ENCODE measurements around the gene FOXO3.

Gene FOXO3

GRCh38 chr6:108592371-108593337 lies 31.9 kb downstream of the FOXO3 start:
- Histone ChIP-seq H3K9ac (ENCODE audit: low read length) (peak overlapping the region; percentile 52), H3K23ac (ENCODE audit: low read length in 2 of 2) (no peak overlapping the region), H2AK5ac (ENCODE audit: low read length, severe bottlenecking) (no peak overlapping the region), H3K4me1 (ENCODE audit: control insufficient read depth, insufficient read depth, low read depth, low read length) (peaks cover 15% of the 10 kb centered on the region), H3K27ac (ENCODE audit: low read length, poor library complexity, severe bottlenecking) (peak overlapping the region; percentile 3), H3K4ac (ENCODE audit: low read depth in 1 of 2, low read length in 2 of 2) (no peak overlapping the region), H3K27me3 (ENCODE audit: control insufficient read depth in 1 of 2, insufficient read depth in 1 of 2, low read length in 2 of 2) (no peaks in the 10 kb centered on the region), H3K4me2 (ENCODE audit: low read length, poor library complexity, severe bottlenecking) (no peak overlapping the region), H2AFZ (ENCODE audit: low read depth, low read length) (no peak overlapping the region), H4K8ac (ENCODE audit: low read length) (no peak overlapping the region), H3K9me3 (ENCODE audit: control insufficient read depth, low read length) (no peaks in the 10 kb centered on the region), H2BK15ac (ENCODE audit: low read depth, poor library complexity, severe bottlenecking) (no peak overlapping the region), H3K14ac (ENCODE audit: low read length in 2 of 2) (no peak overlapping the region), H2BK12ac (ENCODE audit: low read length in 2 of 2) (peak overlapping the region in 1 of 2 experiments; percentile 38), H4K91ac (ENCODE audit: low read length) (no peak overlapping the region), H2BK5ac (ENCODE audit: low read depth, low read length, poor library complexity, severe bottlenecking) (no peak overlapping the region), H3K79me1 (replicated peaks; ENCODE audit: low read length, poor library complexity, severe bottlenecking) (no peaks in the 10 kb centered on the region), H2BK120ac (ENCODE audit: low read depth, low read length) (no peak overlapping the region), H3K4me3 (ENCODE audit: insufficient read depth in 1 of 2, low read depth in 1 of 2, low read length in 2 of 2) (peak overlapping the region in 1 of 2 experiments; percentile 35), H3K18ac (ENCODE audit: low read depth in 1 of 2, low read length in 2 of 2) (no peak overlapping the region), H3K36me3 (ENCODE audit: control insufficient read depth in 1 of 2, insufficient read depth in 2 of 2, low read depth in 1 of 2, low read length in 2 of 2) (no peaks in the 10 kb centered on the region)
- peak; percentile 68 for DNase-seq
- WGBS = 75% methylated on average over 9 of the region's 10 CpGs

DNA sequence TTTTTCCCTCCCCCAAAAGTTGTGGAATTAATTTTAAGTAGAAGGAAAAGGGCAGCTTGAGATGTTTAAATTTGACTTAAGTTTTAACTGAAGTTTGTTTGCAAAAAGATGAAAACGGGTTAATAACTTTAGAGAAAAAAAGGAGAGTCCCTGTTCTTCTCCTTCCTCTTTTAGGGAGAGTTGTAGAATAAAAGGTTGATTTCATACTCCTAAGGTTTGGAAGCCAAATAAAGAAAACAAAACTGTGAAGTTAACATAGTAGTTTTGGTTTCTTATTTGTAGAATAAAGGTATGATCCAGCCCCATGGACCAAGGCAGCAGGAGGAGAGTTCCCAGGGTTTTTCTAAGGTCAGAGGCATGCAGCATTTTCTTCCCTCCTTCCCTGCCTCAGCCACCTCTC lies 33.4 kb downstream of the FOXO3 start:
- no peaks in the 10 kb centered on the region for H3K36me3 ChIP-seq (ENCODE audit: control insufficient read depth in 1 of 2, insufficient read depth in 2 of 2, low read depth in 1 of 2, low read length in 2 of 2)
- no peak overlapping the region for H2BK12ac ChIP-seq (ENCODE audit: low read length in 2 of 2)
- H3K9ac ChIP-seq (ENCODE audit: low read length) = no peak overlapping the region
- no peak for DNase-seq
- H3K79me1 ChIP-seq (replicated peaks; ENCODE audit: low read length, poor library complexity, severe bottlenecking) = no peaks in the 10 kb centered on the region
- H3K18ac ChIP-seq (ENCODE audit: low read depth in 1 of 2, low read length in 2 of 2) = no peak overlapping the region
- WGBS = 100% methylated on average over 1 of the region's 1 CpG
- H3K4me1 ChIP-seq (ENCODE audit: control insufficient read depth, insufficient read depth, low read depth, low read length) = peaks cover 19% of the 10 kb centered on the region
- no peak overlapping the region for H3K14ac ChIP-seq (ENCODE audit: low read length in 2 of 2)
- H2BK5ac ChIP-seq (ENCODE audit: low read depth, low read length, poor library complexity, severe bottlenecking) = no peak overlapping the region
- H4K91ac ChIP-seq (ENCODE audit: low read length) = no peak overlapping the region
- H4K8ac ChIP-seq (ENCODE audit: low read length) = no peak overlapping the region
- H3K4me2 ChIP-seq (ENCODE audit: low read length, poor library complexity, severe bottlenecking) = no peak overlapping the region
- H2AFZ ChIP-seq (ENCODE audit: low read depth, low read length) = no peak overlapping the region
- H3K9me3 ChIP-seq (ENCODE audit: control insufficient read depth, low read length) = no peaks in the 10 kb centered on the region
- H2BK15ac ChIP-seq (ENCODE audit: low read depth, poor library complexity, severe bottlenecking) = peak overlapping the region; percentile 18
- no peak overlapping the region for H3K4me3 ChIP-seq (ENCODE audit: insufficient read depth in 1 of 2, low read depth in 1 of 2, low read length in 2 of 2)
- H3K4ac ChIP-seq (ENCODE audit: low read depth in 1 of 2, low read length in 2 of 2) = no peak overlapping the region
- no peaks in the 10 kb centered on the region for H3K27me3 ChIP-seq (ENCODE audit: control insufficient read depth in 1 of 2, insufficient read depth in 1 of 2, low read length in 2 of 2)
- peak overlapping the region; percentile 44 for H2AK5ac ChIP-seq (ENCODE audit: low read length, severe bottlenecking)
- no peak overlapping the region for H3K23ac ChIP-seq (ENCODE audit: low read length in 2 of 2)
- H3K27ac ChIP-seq (ENCODE audit: low read length, poor library complexity, severe bottlenecking) = no peak overlapping the region
- H2BK120ac ChIP-seq (ENCODE audit: low read depth, low read length) = no peak overlapping the region

GRCh38 chr6:108594640-108595039 lies 33.9 kb downstream of the FOXO3 start:
- Histone ChIP-seq H4K91ac (ENCODE audit: low read length) (no peak overlapping the region), H3K23ac (ENCODE audit: low read length in 2 of 2) (no peak overlapping the region), H3K27me3 (ENCODE audit: control insufficient read depth in 1 of 2, insufficient read depth in 1 of 2, low read length in 2 of 2) (no peaks in the 10 kb centered on the region), H3K79me1 (replicated peaks; ENCODE audit: low read length, poor library complexity, severe bottlenecking) (no peaks in the 10 kb centered on the region), H3K4me3 (ENCODE audit: insufficient read depth in 1 of 2, low read depth in 1 of 2, low read length in 2 of 2) (no peak overlapping the region), H4K8ac (ENCODE audit: low read length) (no peak overlapping the region), H2BK12ac (ENCODE audit: low read length in 2 of 2) (peak overlapping the region in 1 of 2 experiments; percentile 59), H3K4ac (ENCODE audit: low read depth in 1 of 2, low read length in 2 of 2) (peak overlapping the region in 1 of 2 experiments; percentile 46), H2AK5ac (ENCODE audit: low read length, severe bottlenecking) (peak overlapping the region; percentile 44), H3K4me2 (ENCODE audit: low read length, poor library complexity, severe bottlenecking) (no peak overlapping the region), H3K36me3 (ENCODE audit: control insufficient read depth in 1 of 2, insufficient read depth in 2 of 2, low read depth in 1 of 2, low read length in 2 of 2) (no peaks in the 10 kb centered on the region), H3K4me1 (ENCODE audit: control insufficient read depth, insufficient read depth, low read depth, low read length) (peaks cover 15% of the 10 kb centered on the region), H3K9ac (ENCODE audit: low read length) (no peak overlapping the region), H3K27ac (ENCODE audit: low read length, poor library complexity, severe bottlenecking) (no peak overlapping the region), H3K9me3 (ENCODE audit: control insufficient read depth, low read length) (no peaks in the 10 kb centered on the region), H2BK120ac (ENCODE audit: low read depth, low read length) (no peak overlapping the region), H2BK5ac (ENCODE audit: low read depth, low read length, poor library complexity, severe bottlenecking) (no peak overlapping the region), H2BK15ac (ENCODE audit: low read depth, poor library complexity, severe bottlenecking) (no peak overlapping the region), H3K14ac (ENCODE audit: low read length in 2 of 2) (peak overlapping the region in 1 of 2 experiments; percentile 92), H3K18ac (ENCODE audit: low read depth in 1 of 2, low read length in 2 of 2) (no peak overlapping the region), H2AFZ (ENCODE audit: low read depth, low read length) (no peak overlapping the region)
- no peak for DNase-seq
- WGBS = 97% methylated on average over 2 of the region's 4 CpGs

DNA sequence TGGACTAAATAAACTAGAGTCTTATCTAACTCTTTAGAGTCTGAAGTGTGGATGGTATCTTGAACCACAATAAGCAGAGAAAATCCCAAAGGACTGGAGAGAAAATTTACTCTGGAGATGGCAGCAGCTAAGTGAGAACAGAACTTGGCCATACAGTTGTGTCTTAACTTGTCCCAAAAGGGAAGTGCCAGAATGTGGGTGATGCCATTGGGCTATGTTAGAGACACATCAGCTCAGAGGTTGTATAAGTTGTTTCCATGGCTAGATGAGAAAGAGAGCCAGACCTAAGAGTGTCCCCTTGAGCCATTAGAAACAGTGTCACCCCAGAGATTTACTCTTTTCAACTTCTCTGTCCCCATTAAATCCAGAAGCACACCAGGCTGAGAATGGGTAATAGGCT lies 36.2 kb downstream of the FOXO3 start:
- H2BK120ac ChIP-seq (ENCODE audit: low read depth, low read length) = no peak overlapping the region
- H3K9me3 ChIP-seq (ENCODE audit: control insufficient read depth, low read length) = no peaks in the 10 kb centered on the region
- H2BK15ac ChIP-seq (ENCODE audit: low read depth, poor library complexity, severe bottlenecking) = no peak overlapping the region
- H3K4me1 ChIP-seq (ENCODE audit: control insufficient read depth, insufficient read depth, low read depth, low read length) = peaks cover 11% of the 10 kb centered on the region
- no peaks in the 10 kb centered on the region for H3K36me3 ChIP-seq (ENCODE audit: control insufficient read depth in 1 of 2, insufficient read depth in 2 of 2, low read depth in 1 of 2, low read length in 2 of 2)
- no peak overlapping the region for H2BK5ac ChIP-seq (ENCODE audit: low read depth, low read length, poor library complexity, severe bottlenecking)
- no peak overlapping the region for H3K14ac ChIP-seq (ENCODE audit: low read length in 2 of 2)
- no peak overlapping the region for H2AFZ ChIP-seq (ENCODE audit: low read depth, low read length)
- H3K18ac ChIP-seq (ENCODE audit: low read depth in 1 of 2, low read length in 2 of 2) = no peak overlapping the region
- no peak overlapping the region for H3K4me3 ChIP-seq (ENCODE audit: insufficient read depth in 1 of 2, low read depth in 1 of 2, low read length in 2 of 2)
- no peak overlapping the region for H3K9ac ChIP-seq (ENCODE audit: low read length)
- no peak overlapping the region for H2BK12ac ChIP-seq (ENCODE audit: low read length in 2 of 2)
- no peak overlapping the region for H3K4me2 ChIP-seq (ENCODE audit: low read length, poor library complexity, severe bottlenecking)
- no peaks in the 10 kb centered on the region for H3K27me3 ChIP-seq (ENCODE audit: control insufficient read depth in 1 of 2, insufficient read depth in 1 of 2, low read length in 2 of 2)
- no peak overlapping the region for H4K8ac ChIP-seq (ENCODE audit: low read length)
- no peak overlapping the region for H3K27ac ChIP-seq (ENCODE audit: low read length, poor library complexity, severe bottlenecking)
- no peak overlapping the region for H3K23ac ChIP-seq (ENCODE audit: low read length in 2 of 2)
- no peaks in the 10 kb centered on the region for H3K79me1 ChIP-seq (replicated peaks; ENCODE audit: low read length, poor library complexity, severe bottlenecking)
- no peak overlapping the region for H3K4ac ChIP-seq (ENCODE audit: low read depth in 1 of 2, low read length in 2 of 2)
- H4K91ac ChIP-seq (ENCODE audit: low read length) = no peak overlapping the region
- H2AK5ac ChIP-seq (ENCODE audit: low read length, severe bottlenecking) = no peak overlapping the region
- peak; percentile 13 for DNase-seq
